Upper lobe of left lung (tissue), 6 donors: ENCODE measurements around the gene LYRM4. TPM values are rescaled to one million over a fixed set of nuclear protein-coding genes. Genes with fewer than 3 reads are reported as not detected.
A peak's percentile ranks its signal among the peaks of the same experiment; 100 is the strongest.
"Not testable (repeated sequence)": the region's sequence is repeated elsewhere in the genome, so short reads cannot be mapped to it uniquely, and the experiment has no call there.

Source experiments
- ATAC-seq, 2 donors: fragments of 200-7000 bp; cut with Tn5 transposase; one replicate each; pipeline ENCODE4 v1.9.1; 2022; ENCODE audit warnings: mild to moderate bottlenecking in 2 of 2, moderate library complexity in 2 of 2; ENCODE audit not compliant: low FRiP score in 2 of 2
- DNase-seq, 2 donors: peaks; one replicate each; pipeline ENCODE4 v3.0.0-alpha.2; 2019 to 2020
- H3K27ac ChIP-seq, 4 donors: fragments of 200-600 bp; sonication (generic); one replicate each; pipeline ENCODE4 v1.5.1; 2016 to 2019
- H3K27me3 ChIP-seq, 4 donors: fragments of 200-600 bp; sonication (generic); one replicate each; pipeline ENCODE4 v1.5.1; 2017 to 2019
- H3K36me3 ChIP-seq, 4 donors: fragments of 200-600 bp; sonication (generic); one replicate each; pipeline ENCODE4 v1.5.1; 2016 to 2019
- H3K4me1 ChIP-seq, 4 donors: fragments of 200-600 bp; sonication (generic); one replicate each; pipeline ENCODE4 v1.5.1; 2018 to 2019
- H3K4me3 ChIP-seq, 4 donors: fragments of 200-600 bp; sonication (generic); one replicate each; pipeline ENCODE4 v1.5.1; 2017 to 2019; ENCODE audit warnings: mild to moderate bottlenecking in 2 of 4, moderate library complexity in 1 of 4
- H3K9me3 ChIP-seq, 4 donors: fragments of 200-600 bp; sonication (generic); one replicate each; pipeline ENCODE4 v1.5.1; 2018 to 2019
- CTCF ChIP-seq, 6 experiments: fragments of 450-650 bp in 4 of 6; fragments of 200-600 bp in 2 of 6; sonication (generic) in 2 of 6; IDR thresholded peaks; one replicate each; pipeline ENCODE4 v1.5.1; 2016 to 2019; ENCODE audit warnings: antibody characterized with exemption in 6 of 6
- EP300 ChIP-seq, 4 donors: sonication (generic); formaldehyde crosslinking; IDR thresholded peaks; one replicate each; pipeline ENCODE4 v1.5.1; 2017; ENCODE audit warnings: antibody characterized with exemption in 4 of 4, control low read depth in 2 of 4
- POLR2A ChIP-seq, 4 donors: fragments of 450-650 bp; IDR thresholded peaks; one replicate each; pipeline ENCODE4 v1.5.1; 2016 to 2017; ENCODE audit warnings: antibody characterized with exemption in 4 of 4, mild to moderate bottlenecking in 2 of 4
- POLR2AphosphoS5 ChIP-seq, 2 donors: sonication (generic); formaldehyde crosslinking; IDR thresholded peaks; one replicate each; pipeline ENCODE4 v1.5.1; 2017; ENCODE audit warnings: antibody characterized with exemption in 2 of 2
- WGBS, 2 donors: methylation state at CpG; one replicate each; pipeline ENCODE4 v1.1.5; 2017 to 2018; 5-methylcytosine and 5-hydroxymethylcytosine counted together
- small RNA-seq, 4 donors: library from RNA; depleted of rRNA; stranded (forward); fragments of <200 nt; gene quantifications; one replicate each; pipeline ENCODE3, GENCODE V24; 2016
- total RNA-seq, 6 donors: library from RNA; depleted of rRNA in 4 of 6; stranded (reverse); fragments of >200 nt in 4 of 6; gene quantifications; one replicate each; pipeline versions ENCODE4 v1.1.0 to v1.2.1, GENCODE V29; 2016 to 2021
- donor health status: DM: no; HTN: no; CAD: no; lungs with moderate emphysema.
- donor health status: DM: no; HTN: yes; CAD: no; lungs with severe emphysema.

Gene LYRM4
- total RNA-seq, 6 donors from 2014 or later = 5.8 to 24.1 (median 15.9) TPM

DNA sequence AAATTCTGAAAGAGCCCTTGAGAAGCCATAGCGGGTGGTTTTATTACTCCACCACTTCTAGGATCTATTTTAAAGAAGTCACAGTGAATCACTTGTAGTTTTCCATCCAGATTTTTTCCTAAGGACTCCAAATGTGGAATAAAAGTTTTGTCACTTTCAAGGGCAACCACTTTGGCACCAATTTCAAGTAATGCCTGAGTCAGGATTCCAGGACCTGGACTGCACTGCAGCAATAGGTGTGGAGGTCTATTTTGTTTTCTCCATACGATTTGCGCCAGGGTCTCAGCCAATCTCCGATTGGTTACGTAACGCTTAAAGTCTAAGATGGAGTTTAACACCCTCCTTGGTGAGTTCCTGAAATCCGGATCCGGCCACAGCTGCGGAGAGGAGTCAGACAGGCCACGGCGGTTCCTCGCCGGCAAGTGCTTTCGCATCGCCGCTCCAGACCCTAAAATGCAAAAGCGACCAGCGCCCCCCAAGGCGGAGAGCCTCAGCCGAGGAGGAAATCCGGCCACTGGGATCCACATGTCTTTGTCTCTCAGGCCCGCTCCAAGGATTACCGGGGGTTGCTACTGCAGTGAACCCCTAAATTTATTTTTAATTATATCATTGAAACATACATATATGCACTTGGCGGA, 194.2 kb downstream of the LYRM4 start:
- H3K4me3 ChIP-seq = no peak overlapping the region
- H3K27ac ChIP-seq = no peak overlapping the region
- H3K4me1 ChIP-seq = no peaks in the 10 kb centered on the region
- peak in 1 of 2 donors; percentile 53 for DNase-seq
- ATAC-seq = no peak
- 91 to 94% methylated on average over 24 of the region's 24 CpGs for WGBS, 2 donors
- H3K9me3 ChIP-seq = peaks cover 0 to 11% (median 0%) of the 10 kb centered on the region in 4 donors
- no peaks in the 10 kb centered on the region for H3K36me3 ChIP-seq
- TF ChIP-seq CTCF (IDR thresholded peaks at IDR 0.05) (no peak), POLR2AphosphoS5 (IDR thresholded peaks at IDR 0.05) (no peak), EP300 (IDR thresholded peaks at IDR 0.05) (no peak), POLR2A (IDR thresholded peaks at IDR 0.05) (no peak)
- H3K27me3 ChIP-seq = no peaks in the 10 kb centered on the region

DNA sequence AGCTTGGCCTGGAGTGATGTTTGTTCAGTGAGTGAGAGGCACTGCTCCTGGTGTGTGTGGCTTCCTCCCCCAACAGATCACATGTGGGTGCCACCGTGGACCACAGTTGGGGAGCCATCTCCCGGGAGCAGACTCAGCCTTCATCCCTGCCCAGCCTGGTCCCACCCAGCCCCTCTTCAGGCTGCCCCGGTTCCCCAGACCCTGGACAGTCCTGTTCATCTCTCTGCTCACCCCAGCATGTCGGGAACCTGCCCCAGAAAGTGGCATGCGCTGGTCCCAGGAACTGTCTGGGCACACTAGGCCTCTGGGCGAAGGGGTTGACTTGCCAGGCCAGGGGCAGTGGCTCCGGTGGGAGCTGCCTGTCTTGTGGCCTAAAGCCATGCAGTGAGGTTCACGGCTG, 197.1 kb downstream of the LYRM4 start:
- no peaks in the 10 kb centered on the region for H3K4me1 ChIP-seq
- DNase-seq (peak in 1 of 2 donors; percentile 53), ATAC-seq (peak; percentile 21 to 61)
- whole genome bisulfite sequencing, 2 donors = 93% methylated on average over 7 to 8 of the region's 8 CpGs
- no peak overlapping the region for H3K4me3 ChIP-seq
- peaks cover 0 to 11% (median 0%) of the 10 kb centered on the region in 4 donors for H3K9me3 ChIP-seq
- TF ChIP-seq POLR2A (IDR thresholded peaks at IDR 0.05) (no peak), CTCF (IDR thresholded peaks at IDR 0.05) (no peak), EP300 (IDR thresholded peaks at IDR 0.05) (no peak), POLR2AphosphoS5 (IDR thresholded peaks at IDR 0.05) (no peak)
- H3K27ac ChIP-seq = no peak overlapping the region
- no peaks in the 10 kb centered on the region for H3K27me3 ChIP-seq
- H3K36me3 ChIP-seq = no peaks in the 10 kb centered on the region

- 46 to 55% methylated on average over 3 of the region's 3 CpGs for WGBS, 2 donors
- DNase-seq = no peak
Measured at GRCh38 chr6:5061152-5061551, 199.6 kb downstream of the LYRM4 start.

GRCh38 chr6:5060439-5060838, 200.3 kb downstream of the LYRM4 start:
- not testable (repeated sequence) for H3K36me3 ChIP-seq, H3K27ac ChIP-seq, ATAC-seq, H3K4me1 ChIP-seq, DNase-seq, H3K27me3 ChIP-seq, H3K4me3 ChIP-seq, H3K9me3 ChIP-seq
- 95% methylated on average over 9 of the region's 9 CpGs for WGBS, 2 donors

More at GRCh38 chr6:5061152-5061551, 199.6 kb downstream of the LYRM4 start:
- no peaks in the 10 kb centered on the region for H3K4me1 ChIP-seq
- no peak for ATAC-seq
- TF ChIP-seq EP300 (IDR thresholded peaks at IDR 0.05) = no peak
- no peak for TF ChIP-seq POLR2AphosphoS5 (IDR thresholded peaks at IDR 0.05)
- H3K36me3 ChIP-seq = no peaks in the 10 kb centered on the region
- no peak overlapping the region for H3K27ac ChIP-seq
- no peak overlapping the region for H3K4me3 ChIP-seq
- H3K9me3 ChIP-seq = no peaks in the 10 kb centered on the region
- H3K27me3 ChIP-seq = no peaks in the 10 kb centered on the region

DNA sequence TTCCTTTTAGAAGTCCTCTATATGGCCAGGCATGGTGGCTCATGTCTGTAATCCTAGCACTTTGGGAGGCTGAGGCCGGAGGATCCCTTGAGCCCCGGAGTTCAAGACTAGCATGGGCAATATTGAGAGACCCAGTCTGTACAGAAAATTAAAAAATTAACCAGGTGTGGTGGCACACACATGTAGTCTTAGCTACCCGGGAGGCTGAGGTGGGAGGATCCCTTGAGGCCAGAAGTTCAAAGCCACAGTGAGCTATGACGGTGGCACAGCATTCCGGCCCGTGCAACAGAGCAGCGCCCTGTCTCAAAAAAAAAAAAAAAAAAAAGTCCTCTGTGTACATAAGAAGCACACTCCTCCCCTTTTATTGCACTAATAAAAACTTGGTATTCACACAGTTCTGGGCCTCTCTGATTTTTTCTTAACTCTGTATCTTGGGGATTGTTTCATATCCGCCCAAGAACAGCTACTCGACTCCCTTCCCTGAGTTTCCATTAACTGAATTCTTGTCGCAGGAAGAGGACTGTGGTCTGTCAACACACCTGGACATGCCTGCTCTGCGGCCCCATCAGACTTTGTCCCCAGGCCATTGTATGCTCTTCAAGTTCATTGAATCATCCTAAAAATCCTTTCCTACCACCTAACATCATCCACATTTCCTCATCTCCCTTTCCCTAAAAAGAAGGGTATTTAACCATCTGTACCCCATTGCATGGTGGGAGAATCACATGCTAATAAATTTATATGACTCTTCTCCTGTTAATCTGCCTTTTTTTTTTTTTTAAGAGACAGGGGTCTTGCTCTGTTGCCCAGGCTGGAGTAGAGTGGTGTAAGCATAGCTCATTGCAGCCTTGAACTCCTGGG, 201.5 kb downstream of the LYRM4 start:
- no peak for DNase-seq
- TF ChIP-seq EP300 (IDR thresholded peaks at IDR 0.05) (no peak), CTCF (IDR thresholded peaks at IDR 0.05) (no peak), POLR2AphosphoS5 (IDR thresholded peaks at IDR 0.05) (no peak), POLR2A (IDR thresholded peaks at IDR 0.05) (no peak)
- H3K4me3 ChIP-seq = no peak overlapping the region
- 94 to 95% methylated on average over 11 of the region's 11 CpGs for WGBS, 2 donors
- no peaks in the 10 kb centered on the region for H3K9me3 ChIP-seq
- ATAC-seq = no peak
- H3K4me1 ChIP-seq = no peaks in the 10 kb centered on the region
- no peaks in the 10 kb centered on the region for H3K36me3 ChIP-seq
- no peaks in the 10 kb centered on the region for H3K27me3 ChIP-seq
- H3K27ac ChIP-seq = no peak overlapping the region

Small RNAs within 50 kb of the gene (small RNA-seq; reads per million reads assigned to genes)
- gene MIR3691 = 0.33 to 1.7 (median 1.0) reads per million in 4 donors

Other genes with a start within 250 kb of the LYRM4 start
- under 1 TPM in 5 of 6 donors, not detected in 1; 0.10 to 0.64 (median 0.37) TPM for gene PPP1R3G, start 175.6 kb downstream of the LYRM4 start, total RNA-seq
- 10 to 100 TPM; 16.4 to 34.6 (median 19.9) TPM for gene FARS2, start 563 bp upstream of the LYRM4 start, total RNA-seq